ENCODE measurements around the gene BBS12. TPM values are rescaled to one million over a fixed set of nuclear protein-coding genes. Genes with fewer than 3 reads are reported as not detected.

BBS12 gene
- total and polyA plus RNA-seq, 12 donors, result 1.1 to 13.3 (median 4.7) TPM

DNA sequence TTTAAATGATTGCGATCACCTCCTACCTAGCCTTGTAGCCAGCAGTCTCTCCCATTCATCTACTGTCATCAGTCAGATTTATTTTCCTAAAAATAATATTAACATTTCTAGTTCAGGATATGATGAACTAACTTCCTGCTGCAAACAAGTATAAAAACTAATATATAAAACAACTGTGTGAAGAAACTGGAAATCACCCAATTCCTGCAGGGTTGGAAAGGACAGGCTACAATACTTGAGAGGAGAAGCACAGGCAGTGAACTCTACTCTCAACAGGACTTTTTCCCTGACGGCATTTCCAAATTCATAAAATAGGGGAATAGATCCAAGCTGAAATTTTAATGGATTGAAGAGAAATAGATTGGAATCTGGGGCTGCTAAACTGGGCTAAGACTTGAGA, 14.2 kb upstream of the BBS12 start:
- ATAC-seq, result no peak
- intact Hi-C loops (cut with DNase I), result loop anchor here in 7 of 10 donors (5.0 kb wide), 1 partner anchor 116 kb away; no protein-coding TSS in a partner anchor
- Histone ChIP-seq H3K4me1 (peaks cover 0 to 3% (median 0%) of the 10 kb centered on the region in 9 donors), H3K9me3 (no peaks in the 10 kb centered on the region), H3K27ac (no peak overlapping the region), H3K27me3 (no peaks in the 10 kb centered on the region), H3K36me3 (no peaks in the 10 kb centered on the region), H3K4me3 (no peak overlapping the region)
- 53 to 63% methylated on average over 2 of the region's 2 CpGs for WGBS, 2 donors
- no peak for DNase-seq
- TF ChIP-seq, protein P1, sequence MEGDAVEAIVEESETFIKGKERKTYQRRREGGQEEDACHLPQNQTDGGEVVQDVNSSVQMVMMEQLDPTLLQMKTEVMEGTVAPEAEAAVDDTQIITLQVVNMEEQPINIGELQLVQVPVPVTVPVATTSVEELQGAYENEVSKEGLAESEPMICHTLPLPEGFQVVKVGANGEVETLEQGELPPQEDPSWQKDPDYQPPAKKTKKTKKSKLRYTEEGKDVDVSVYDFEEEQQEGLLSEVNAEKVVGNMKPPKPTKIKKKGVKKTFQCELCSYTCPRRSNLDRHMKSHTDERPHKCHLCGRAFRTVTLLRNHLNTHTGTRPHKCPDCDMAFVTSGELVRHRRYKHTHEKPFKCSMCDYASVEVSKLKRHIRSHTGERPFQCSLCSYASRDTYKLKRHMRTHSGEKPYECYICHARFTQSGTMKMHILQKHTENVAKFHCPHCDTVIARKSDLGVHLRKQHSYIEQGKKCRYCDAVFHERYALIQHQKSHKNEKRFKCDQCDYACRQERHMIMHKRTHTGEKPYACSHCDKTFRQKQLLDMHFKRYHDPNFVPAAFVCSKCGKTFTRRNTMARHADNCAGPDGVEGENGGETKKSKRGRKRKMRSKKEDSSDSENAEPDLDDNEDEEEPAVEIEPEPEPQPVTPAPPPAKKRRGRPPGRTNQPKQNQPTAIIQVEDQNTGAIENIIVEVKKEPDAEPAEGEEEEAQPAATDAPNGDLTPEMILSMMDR (IDR thresholded peaks at IDR 0.05), result no peak

GRCh38 chr4:122722256-122722655, 10.2 kb upstream of the BBS12 start:
- DNase-seq, result no peak
- H3K9me3 ChIP-seq, result no peaks in the 10 kb centered on the region
- no peak overlapping the region for H3K27ac ChIP-seq
- H3K4me3 ChIP-seq, result no peak overlapping the region
- peaks cover 0 to 3% (median 0%) of the 10 kb centered on the region in 9 donors for H3K4me1 ChIP-seq
- no peaks in the 10 kb centered on the region for H3K27me3 ChIP-seq
- TF ChIP-seq, protein P1 (IDR thresholded peaks at IDR 0.05), result no peak
- ATAC-seq, result no peak
- intact Hi-C loops (cut with DNase I), result no loop called here
- H3K36me3 ChIP-seq, result no peaks in the 10 kb centered on the region
- WGBS, 2 donors, result 50 to 55% methylated on average over 1 of the region's 1 CpG

DNA sequence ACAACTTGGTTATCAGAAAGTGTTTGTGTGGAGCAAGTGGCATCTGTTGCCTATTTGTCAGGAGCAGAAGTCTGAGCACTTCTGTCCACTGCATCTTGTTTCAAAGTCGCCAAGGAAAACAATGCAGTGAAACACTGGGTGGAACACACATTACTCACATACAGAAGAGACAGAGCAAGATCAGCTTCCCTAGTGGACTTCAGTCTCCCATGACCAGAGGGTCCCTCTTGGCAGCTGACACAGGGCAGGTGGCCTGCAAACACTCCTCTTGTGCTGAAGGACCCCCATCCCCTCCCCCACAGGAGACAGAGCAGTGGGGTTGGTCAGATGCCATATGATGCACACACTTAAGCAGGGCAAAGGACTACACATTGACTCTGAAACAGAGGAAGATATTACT, 3.6 kb upstream of the BBS12 start:
- intact Hi-C loops (cut with DNase I), result no loop called here
- no peak for ATAC-seq
- WGBS, 2 donors, result 65 to 75% methylated on average over 1 of the region's 1 CpG

GRCh38 chr4:122731676-122732075, 828 bp upstream of the BBS12 start:
- no peaks in the 10 kb centered on the region for H3K36me3 ChIP-seq
- peak overlapping the region in 8 of 10 donors; percentile 26 to 84 (median 72) for H3K4me3 ChIP-seq
- TF ChIP-seq, protein P1 (IDR thresholded peaks at IDR 0.05), result no peak
- H3K27ac ChIP-seq, result peak overlapping the region in 9 of 10 donors; percentile 12 to 87 (median 81)
- 54 to 58% methylated on average over 2 of the region's 2 CpGs for WGBS, 2 donors
- no peak for ATAC-seq
- no peaks in the 10 kb centered on the region for H3K9me3 ChIP-seq
- H3K27me3 ChIP-seq, result no peaks in the 10 kb centered on the region
- peaks cover 3 to 31% (median 12%) of the 10 kb centered on the region in 9 donors for H3K4me1 ChIP-seq
- DNase-seq, result no peak
- intact Hi-C loops (cut with DNase I), result loop anchor here in 2 of 10 donors (1.0 to 2.0 kb wide), 2 partner anchors 191 to 193 kb away; partner anchors contain the start of gene NUDT6 (in 1 of the 2)

More for the DNA sequence above, 3.6 kb upstream of the BBS12 start:
- H3K4me1 ChIP-seq, result peaks cover 0 to 17% (median 12%) of the 10 kb centered on the region in 9 donors
- H3K27me3 ChIP-seq, result no peaks in the 10 kb centered on the region
- H3K4me3 ChIP-seq, result no peak overlapping the region
- DNase-seq, result no peak
- H3K36me3 ChIP-seq, result no peaks in the 10 kb centered on the region
- TF ChIP-seq, protein P1 (IDR thresholded peaks at IDR 0.05), result no peak
- H3K9me3 ChIP-seq, result no peaks in the 10 kb centered on the region
- H3K27ac ChIP-seq, result no peak overlapping the region

Data from heart right ventricle (tissue), 16 donors.